H1 (cell line): Measurements from ENCODE around the gene USHBP1. TPM values are rescaled to one million over a fixed set of nuclear protein-coding genes. Genes with fewer than 3 reads are reported as not detected.

Experiments
- CTCF ChIA-PET: fragments of 300-600 bp; sonication (Branson Sonifier 250); formaldehyde crosslinking; loops from one replicate; lab custom pipeline; 2021; ENCODE audit not compliant: partially characterized antibody; lab: Charles Lee
- POLR2A ChIA-PET: fragments of 300-600 bp; sonication (Branson Sonifier 250); formaldehyde crosslinking; loops from one replicate; lab custom pipeline; 2021; ENCODE audit warnings: inconsistent platforms; ENCODE audit not compliant: partially characterized antibody; lab: Charles Lee
- DNase-seq, 2 experiments: peaks; one replicate each; pipeline versions ENCODE4 v3.0.0 to v3.0.0-alpha.2; 2010 to 2022; ENCODE audit warnings: low spot score in 2 of 2, low read depth in 1 of 2, mixed read lengths in 1 of 2
- FAIRE-seq: peaks from 2 replicates; lab custom pipeline; 2011; peaks lifted over from hg19 to GRCh38; lab: Jason Lieb, UNC
- H2AFZ ChIP-seq: 2 replicates; pipeline ENCODE4 v1.8.1; 2012; ENCODE audit warnings: low read length, inconsistent platforms
- H2AK5ac ChIP-seq: 2 replicates; pipeline ENCODE4 v1.6.1; 2013; ENCODE audit warnings: low read depth, low read length
- H2BK120ac ChIP-seq: replicated peaks from 2 replicates; pipeline ENCODE3; 2013; ENCODE audit warnings: low read depth, low read length, inconsistent platforms
- H2BK12ac ChIP-seq: 2 replicates; pipeline ENCODE4 v1.6.1; 2013; ENCODE audit warnings: low read depth, low read length
- H2BK15ac ChIP-seq: 2 replicates; pipeline ENCODE4 v1.6.1; 2013; ENCODE audit warnings: low read length
- H2BK20ac ChIP-seq: 2 replicates; pipeline ENCODE4 v1.6.1; 2013; ENCODE audit warnings: low read length
- H2BK5ac ChIP-seq: 2 replicates; pipeline ENCODE4 v1.6.1; 2013; ENCODE audit warnings: low read depth, low read length
- H3K14ac ChIP-seq: 2 replicates; pipeline ENCODE4 v1.6.1; 2013; ENCODE audit warnings: inconsistent platforms; ENCODE audit not compliant: insufficient read length
- H3K18ac ChIP-seq: 2 replicates; pipeline ENCODE4 v1.6.1; 2013; ENCODE audit warnings: low read length; ENCODE audit errors: extremely low read depth
- H3K23ac ChIP-seq: 2 replicates; pipeline ENCODE4 v1.6.1; 2013; ENCODE audit warnings: inconsistent platforms; ENCODE audit not compliant: insufficient read length
- H3K23me2 ChIP-seq: 2 replicates; pipeline ENCODE4 v1.6.1; 2013; ENCODE audit warnings: low read depth, low read length
- H3K27ac ChIP-seq: 2 replicates; pipeline ENCODE4 v1.6.1; 2011; ENCODE audit warnings: low read depth, low read length, inconsistent platforms
- H3K27me3 ChIP-seq, 4 experiments: replicated peaks in 1 of 4; 1 replicate in 1 of 4; 2 replicates in 3 of 4; pipeline versions ENCODE4 v1.6.1 to v1.8.1; 2011 to 2013; ENCODE audit warnings: low read length in 3 of 4, mild to moderate bottlenecking in 3 of 4, inconsistent platforms in 2 of 4, mixed read lengths in 2 of 4, moderate library complexity in 1 of 4; ENCODE audit not compliant: control insufficient read depth in 3 of 4, insufficient read depth in 3 of 4; ENCODE audit errors: extremely low read depth in 1 of 4
- H3K36me3 ChIP-seq, 4 experiments: 2 replicates each; pipeline versions ENCODE4 v1.6.1 to v1.8.1; 2011 to 2013; ENCODE audit warnings: mild to moderate bottlenecking in 4 of 4, low read length in 3 of 4, moderate library complexity in 2 of 4, control low read depth in 1 of 4, inconsistent platforms in 1 of 4; ENCODE audit not compliant: insufficient read depth in 4 of 4, control insufficient read depth in 2 of 4
- H3K4ac ChIP-seq: replicated peaks from 2 replicates; pipeline ENCODE3; 2013; ENCODE audit warnings: low read length, low read depth, mixed read lengths, inconsistent platforms; ENCODE audit not compliant: insufficient read length
- H3K4me1 ChIP-seq, 4 experiments: replicated peaks in 1 of 4; 1 replicate in 1 of 4; 2 replicates in 3 of 4; pipeline versions ENCODE4 v1.6.1 to v1.8.1; 2011 to 2013; ENCODE audit warnings: low read length in 3 of 4, inconsistent platforms in 2 of 4, mixed read lengths in 1 of 4; ENCODE audit not compliant: insufficient read depth in 4 of 4, control insufficient read depth in 3 of 4
- H3K4me2 ChIP-seq, 2 experiments: 2 replicates each; pipeline versions ENCODE4 v1.6.1 to v1.8.1; 2011 to 2013; ENCODE audit warnings: low read depth in 2 of 2, low read length in 2 of 2, control low read depth in 1 of 2, inconsistent platforms in 1 of 2, mild to moderate bottlenecking in 1 of 2; ENCODE audit not compliant: insufficient read depth in 1 of 2
- H3K4me3 ChIP-seq, 4 experiments: fragments of 200-600, 300-600 bp in 1 of 4; sonication (generic), shearing (Covaris generic), sonication (Bioruptor Twin) in 1 of 4; 2 replicates each; pipeline versions ENCODE4 v1.5.1 to v1.8.1; 2011 to 2016; ENCODE audit warnings: low read length in 4 of 4, low read depth in 3 of 4, control low read depth in 2 of 4, inconsistent platforms in 2 of 4, mild to moderate bottlenecking in 2 of 4, mixed read lengths in 1 of 4, moderate library complexity in 1 of 4; ENCODE audit not compliant: insufficient read depth in 2 of 4; ENCODE audit errors: extremely low read depth in 1 of 4
- H3K56ac ChIP-seq: replicated peaks from 2 replicates; pipeline ENCODE3; 2013; ENCODE audit warnings: low read depth, mild to moderate bottlenecking, mixed read lengths, low read length, inconsistent platforms; ENCODE audit not compliant: insufficient read length
- H3K79me1 ChIP-seq: 2 replicates; pipeline ENCODE4 v1.6.1; 2013; ENCODE audit warnings: low read depth, low read length, control low read depth
- H3K79me2 ChIP-seq, 2 experiments: 2 replicates each; pipeline versions ENCODE4 v1.6.1 to v1.8.1; 2012 to 2013; ENCODE audit warnings: low read length in 2 of 2, mild to moderate bottlenecking in 2 of 2, inconsistent platforms in 1 of 2; ENCODE audit not compliant: insufficient read depth in 2 of 2, control insufficient read depth in 1 of 2
- H3K9ac ChIP-seq, 4 experiments: replicated peaks in 1 of 4; 1 replicate in 1 of 4; 2 replicates in 3 of 4; pipeline versions ENCODE4 v1.6.1 to v1.8.1; 2011 to 2013; ENCODE audit warnings: low read depth in 3 of 4, low read length in 3 of 4, control low read depth in 2 of 4, mild to moderate bottlenecking in 2 of 4, moderate library complexity in 2 of 4, inconsistent platforms in 1 of 4; ENCODE audit errors: extremely low read depth in 1 of 4
- H3K9me3 ChIP-seq, 2 experiments: 2 replicates each; pipeline versions ENCODE4 v1.6.1 to v1.8.1; 2012 to 2013; ENCODE audit warnings: mild to moderate bottlenecking in 2 of 2, moderate library complexity in 2 of 2, control low read depth in 1 of 2, inconsistent platforms in 1 of 2, low read depth in 1 of 2, low read length in 1 of 2, mixed read lengths in 1 of 2; ENCODE audit not compliant: insufficient read depth in 2 of 2
- H4K20me1 ChIP-seq, 2 experiments: replicated peaks in 1 of 2; 2 replicates each; pipeline versions ENCODE3 to v1.8.1; 2011 to 2013; ENCODE audit warnings: inconsistent platforms in 2 of 2, low read length in 2 of 2, mild to moderate bottlenecking in 1 of 2; ENCODE audit not compliant: insufficient read depth in 2 of 2, control insufficient read depth in 1 of 2
- H4K5ac ChIP-seq: 2 replicates; pipeline ENCODE4 v1.6.1; 2013; ENCODE audit warnings: low read length, low read depth, mixed read lengths, inconsistent platforms; ENCODE audit not compliant: insufficient read length
- H4K8ac ChIP-seq: 2 replicates; pipeline ENCODE4 v1.8.0; 2013; ENCODE audit warnings: mild to moderate bottlenecking, moderate library complexity, low read length, inconsistent platforms; ENCODE audit not compliant: insufficient read depth; ENCODE audit errors: extremely low read depth
- H4K91ac ChIP-seq: replicated peaks from 2 replicates; pipeline ENCODE3; 2013; ENCODE audit warnings: low read length, mixed read lengths, inconsistent platforms; ENCODE audit not compliant: insufficient read length
- GABPA ChIP-seq: IDR thresholded peaks from 2 replicates; pipeline ENCODE4 v1.6.1; 2011; ENCODE audit warnings: mild to moderate bottlenecking, low read length, moderate library complexity, borderline replicate concordance; ENCODE audit not compliant: insufficient read depth
- HDAC2 ChIP-seq, 2 experiments: fragments of 300-600 bp in 1 of 2; sonication (generic) in 1 of 2; IDR thresholded peaks; 2 replicates each; pipeline ENCODE4 v1.6.1; 2011 to 2012; ENCODE audit warnings: low read depth in 2 of 2, low read length in 2 of 2, mild to moderate bottlenecking in 2 of 2, moderate library complexity in 2 of 2, borderline replicate concordance in 1 of 2, inconsistent platforms in 1 of 2
- HDAC6 ChIP-seq: IDR thresholded peaks from one replicate; pipeline ENCODE4 v1.7.1; 2012; ENCODE audit warnings: low read depth, mild to moderate bottlenecking, inconsistent platforms, low read length, moderate library complexity
- NRF1 ChIP-seq: IDR thresholded peaks from 2 replicates; pipeline ENCODE4 v1.6.1; 2011; ENCODE audit warnings: mild to moderate bottlenecking, low read depth, low read length, improper control_type of control experiment
- POLR2AphosphoS5 ChIP-seq: IDR thresholded peaks from 2 replicates; pipeline ENCODE4 v1.6.1; 2011; ENCODE audit warnings: low read depth, low read length
- RAD21 ChIP-seq, 2 experiments: IDR thresholded peaks in 1 of 2; conservative IDR thresholded peaks in 1 of 2; 2 replicates each; pipeline ENCODE4 v1.6.1; 2011; ENCODE audit warnings: low read depth in 2 of 2, low read length in 2 of 2, improper control_type of control experiment in 1 of 2, inconsistent platforms in 1 of 2, mild to moderate bottlenecking in 1 of 2, moderate library complexity in 1 of 2
- RXRA ChIP-seq: IDR thresholded peaks from 2 replicates; pipeline ENCODE4 v1.6.1; 2011; ENCODE audit warnings: low read depth, mild to moderate bottlenecking, low read length, moderate library complexity; ENCODE audit not compliant: insufficient read depth
- SIN3A ChIP-seq, 2 experiments: IDR thresholded peaks in 1 of 2; conservative IDR thresholded peaks in 1 of 2; 2 replicates each; pipeline ENCODE4 v1.6.1; 2011 to 2012; ENCODE audit warnings: low read length in 2 of 2, improper control_type of control experiment in 1 of 2, low read depth in 1 of 2, mild to moderate bottlenecking in 1 of 2
- SIX5 ChIP-seq: IDR thresholded peaks from 2 replicates; pipeline ENCODE4 v1.6.1; 2011; ENCODE audit warnings: mild to moderate bottlenecking, low read depth, low read length
- TBP ChIP-seq: IDR thresholded peaks from 2 replicates; pipeline ENCODE4 v1.6.1; 2011; ENCODE audit warnings: low read depth, low read length, improper control_type of control experiment
- ZNF274 ChIP-seq: IDR thresholded peaks from 2 replicates; pipeline ENCODE4 v1.7.0; 2012; ENCODE audit warnings: low read length, borderline replicate concordance; ENCODE audit errors: extremely low read depth
- WGBS, 2 experiments: shearing (Covaris generic) in 1 of 2; methylation state at CpG; one replicate each; pipeline versions ENCODE4 v1.1.6 to v1.1.7; 2013 to 2015; ENCODE audit warnings: low lambda C conversion rate in 2 of 2, mixed read lengths in 2 of 2, inconsistent platforms in 1 of 2, low coverage in 1 of 2, missing lambda C conversion rate in 1 of 2; ENCODE audit not compliant: insufficient replicate concordance in 2 of 2, insufficient coverage in 1 of 2, insufficient read length in 1 of 2; ENCODE audit errors: extremely low coverage in 1 of 2, missing lambda C conversion rate in 1 of 2; 5-methylcytosine and 5-hydroxymethylcytosine counted together
- polyA plus RNA-seq, 7 experiments: library from polyadenylated mRNA; depleted of rRNA in 3 of 7; stranded (reverse) in 5 of 7; unstranded in 2 of 7; fragments of >200 nt in 5 of 7; fragments of 200-250 nt in 2 of 7; gene quantifications; 1 replicate in 5 of 7; 2 replicates in 1 of 7; 4 replicates in 1 of 7; pipeline versions ENCODE4 v1.2.1 to v1.2.3, GENCODE V29; 2011 to 2013; ENCODE audit warnings: missing spikeins in 2 of 7, mixed read lengths in 2 of 7
- total RNA-seq: library from RNA; stranded (reverse); fragmentation: NEBNext Ultra II Directional; extraction: Animal tissue kit (Norgen Biotek cat#: 25700); gene quantifications from 2 replicates; pipeline ENCODE4 v1.2.1, GENCODE V29; 2021

USHBP1 gene
- total and polyA plus RNA-seq, 2 of the 8 experiments (the other 6 are each of a cell fraction or from before 2014, with no cell fraction given) = 5.0 to 7.5 TPM

- no peaks in the 10 kb centered on the region for H4K20me1 ChIP-seq
- CTCF ChIA-PET = interaction anchor here (0.6 to 5.3 kb wide), 17 partner anchors 11 to 73 kb away, joined by 3 to 56 read pairs (median 4); partner anchors contain the start of genes ANKLE1, DDA1 and USE1
- TF ChIP-seq POLR2AphosphoS5 = peak; percentile 46; the same call in 1 of the 2 replicates
- TF ChIP-seq TBP = peak; percentile 80
- TF ChIP-seq SIX5 = no peak
- no peak for TF ChIP-seq HDAC2 (IDR thresholded peaks at IDR 0.05; ENCODE audit: borderline replicate concordance in 1 of 2, low read depth in 2 of 2, low read length in 2 of 2)
- 0 out of 4 replicates have a peak, but pooled peaks of 1 of the 2 experiments have one; percentile 27 for TF ChIP-seq SIN3A (conservative IDR thresholded peaks at IDR 0.05 in 1 of 2, IDR thresholded peaks at IDR 0.05 in 1 of 2; ENCODE audit: low read depth in 1 of 2, low read length in 2 of 2)
- no peak for TF ChIP-seq NRF1
- peak; percentile 53 to 71; a peak in 3 of 4 replicates for TF ChIP-seq RAD21 (IDR thresholded peaks at IDR 0.05 in 1 of 2, conservative IDR thresholded peaks at IDR 0.05 in 1 of 2; ENCODE audit: low read depth in 2 of 2, low read length in 2 of 2)
- no peak for TF ChIP-seq ZNF274
- TF ChIP-seq RXRA = no peak
- no peak for TF ChIP-seq GABPA
- no peak for TF ChIP-seq HDAC6
Measured at GRCh38 chr19:17260842-17261325, 3.7 kb downstream of the USHBP1 start.

More at GRCh38 chr19:17260842-17261325, 3.7 kb downstream of the USHBP1 start:
- H3K79me1 ChIP-seq = no peaks in the 10 kb centered on the region
- peak overlapping the region; percentile 86 for H3K18ac ChIP-seq
- peak overlapping the region; percentile 94 for H4K8ac ChIP-seq
- H3K23ac ChIP-seq = no peak overlapping the region
- 0 out of 2 replicates have a peak overlapping the region, but pooled peaks have one; percentile 93 for H2BK20ac ChIP-seq
- peaks cover 0 to 5% (median 1%) of the 10 kb centered on the region in 4 experiments; a peak in 4 of 7 replicates for H3K4me1 ChIP-seq
- H2BK120ac ChIP-seq = no peak overlapping the region
- peaks cover 0 to 13% (median 3%) of the 10 kb centered on the region in 4 experiments; a peak in 3 of 8 replicates for H3K36me3 ChIP-seq
- peak overlapping the region; percentile 27; the same call in 1 of the 2 replicates for H2BK12ac ChIP-seq
- H3K4me3 ChIP-seq = no peak overlapping the region
- H3K4me2 ChIP-seq = no peak overlapping the region; a peak in 1 of 4 replicates
- peak overlapping the region; percentile 92; the same call in 1 of the 2 replicates for H2BK15ac ChIP-seq
- H3K9me3 ChIP-seq = peaks cover 15 to 19% of the 10 kb centered on the region in 2 experiments; a peak in 3 of 4 replicates
- H2AK5ac ChIP-seq = no peak overlapping the region
- H3K9ac ChIP-seq = no peak overlapping the region; a peak in 2 of 7 replicates
- POLR2A ChIA-PET = interaction anchor here (0.8 to 12.8 kb wide), 8 partner anchors 10 to 31 kb away, joined by 3 to 113 read pairs (median 5); partner anchors contain the start of gene ANKLE1
- H4K91ac ChIP-seq = peak overlapping the region; percentile 86
- no peaks in the 10 kb centered on the region for H3K27me3 ChIP-seq
- H3K14ac ChIP-seq = no peak overlapping the region
- peak overlapping the region; percentile 49 for H4K5ac ChIP-seq
- 0 out of 2 replicates have a peak overlapping the region, but pooled peaks have one; percentile 47 for H2AFZ ChIP-seq
- H3K23me2 ChIP-seq = no peaks in the 10 kb centered on the region
- H3K27ac ChIP-seq = peak overlapping the region; percentile 60; the same call in 1 of the 2 replicates
- H3K79me2 ChIP-seq = no peaks in the 10 kb centered on the region
- FAIRE-seq (peak; percentile 75), DNase-seq (peak; percentile 90 to 95)
- no peak overlapping the region for H3K56ac ChIP-seq
- no peak overlapping the region for H3K4ac ChIP-seq
- peak overlapping the region; percentile 85 for H2BK5ac ChIP-seq
- WGBS, 2 experiments = 32% methylated on average over 15 of the region's 15 CpGs; no CpG with 5 or more reads in 1 of the 2 experiments
